Dedifferentiated amniotic fluid mesenchymal stem cell (primary cell): ENCODE results near the gene GPR183.

Experiments
- DNase-seq: peaks from one replicate; pipeline ENCODE4 v3.0.0-alpha.2; 2016; ENCODE audit errors: extremely low spot score

Gene GPR183

GRCh38 chr13:99307247-99307646 is at the start of gene GPR183:
TSS of gene GPR183 (minus strand) at chr13:99307399. CDS start at chr13:99296145, 11,254 bp downstream.
- DNase-seq = no peak

- no peak for DNase-seq
Measured at GRCh38 chr13:99356262-99357091, 49.3 kb upstream of the GPR183 start.

- DNase-seq = no peak
Measured at GRCh38 chr13:99356012-99356261, 48.7 kb upstream of the GPR183 start.

GRCh38 chr13:99355267-99356011 is 48.2 kb upstream of the GPR183 start:
- no peak for DNase-seq

GRCh38 chr13:99354371-99354951 is 47.3 kb upstream of the GPR183 start:
- DNase-seq = no peak

GRCh38 chr13:99353836-99354235 is 46.6 kb upstream of the GPR183 start:
- DNase-seq = no peak

GRCh38 chr13:99353246-99353600 is 46.0 kb upstream of the GPR183 start:
- no peak for DNase-seq

GRCh38 chr13:99352351-99353245 is 45.4 kb upstream of the GPR183 start:
- DNase-seq = no peak

GRCh38 chr13:99351772-99352171 is 44.6 kb upstream of the GPR183 start:
- DNase-seq = no peak

- no peak for DNase-seq
Measured at GRCh38 chr13:99350191-99350590, 43.0 kb upstream of the GPR183 start.

GRCh38 chr13:99347911-99348451 is 40.8 kb upstream of the GPR183 start:
- DNase-seq = no peak

GRCh38 chr13:99347335-99347878 is 40.2 kb upstream of the GPR183 start:
- DNase-seq = no peak

- DNase-seq = no peak
Measured at GRCh38 chr13:99346335-99347042, 39.3 kb upstream of the GPR183 start.

- DNase-seq = no peak
Measured at GRCh38 chr13:99345345-99345744, 38.1 kb upstream of the GPR183 start.

GRCh38 chr13:99344610-99345208 is 37.5 kb upstream of the GPR183 start:
- DNase-seq = no peak

GRCh38 chr13:99342723-99343315 is 35.6 kb upstream of the GPR183 start:
- no peak for DNase-seq

- no peak for DNase-seq
Measured at GRCh38 chr13:99341969-99342722, 34.9 kb upstream of the GPR183 start.

- DNase-seq = no peak
Measured at GRCh38 chr13:99340638-99341037, 33.4 kb upstream of the GPR183 start.

GRCh38 chr13:99339736-99340397 is 32.7 kb upstream of the GPR183 start:
- no peak for DNase-seq
